ENCODE data around the gene RAB24.

GRCh38 chr5:177310757-177311391 lies 7.4 kb upstream of the RAB24 start:
- TF ChIP-seq, protein P1, sequence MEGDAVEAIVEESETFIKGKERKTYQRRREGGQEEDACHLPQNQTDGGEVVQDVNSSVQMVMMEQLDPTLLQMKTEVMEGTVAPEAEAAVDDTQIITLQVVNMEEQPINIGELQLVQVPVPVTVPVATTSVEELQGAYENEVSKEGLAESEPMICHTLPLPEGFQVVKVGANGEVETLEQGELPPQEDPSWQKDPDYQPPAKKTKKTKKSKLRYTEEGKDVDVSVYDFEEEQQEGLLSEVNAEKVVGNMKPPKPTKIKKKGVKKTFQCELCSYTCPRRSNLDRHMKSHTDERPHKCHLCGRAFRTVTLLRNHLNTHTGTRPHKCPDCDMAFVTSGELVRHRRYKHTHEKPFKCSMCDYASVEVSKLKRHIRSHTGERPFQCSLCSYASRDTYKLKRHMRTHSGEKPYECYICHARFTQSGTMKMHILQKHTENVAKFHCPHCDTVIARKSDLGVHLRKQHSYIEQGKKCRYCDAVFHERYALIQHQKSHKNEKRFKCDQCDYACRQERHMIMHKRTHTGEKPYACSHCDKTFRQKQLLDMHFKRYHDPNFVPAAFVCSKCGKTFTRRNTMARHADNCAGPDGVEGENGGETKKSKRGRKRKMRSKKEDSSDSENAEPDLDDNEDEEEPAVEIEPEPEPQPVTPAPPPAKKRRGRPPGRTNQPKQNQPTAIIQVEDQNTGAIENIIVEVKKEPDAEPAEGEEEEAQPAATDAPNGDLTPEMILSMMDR (IDR thresholded peaks at IDR 0.05), result no peak
- TF ChIP-seq POLR2A (IDR thresholded peaks at IDR 0.05), result no peak
